Measurements from ENCODE around the gene SLC37A1. TPM values are rescaled to one million over a fixed set of nuclear protein-coding genes. Genes with fewer than 3 reads are reported as not detected.

Gene SLC37A1
- total and polyA plus RNA-seq, 2 of the 13 experiments (the other 11 are each of a cell fraction or from before 2014, with no cell fraction given), result 0.22 to 0.40 TPM

DNA sequence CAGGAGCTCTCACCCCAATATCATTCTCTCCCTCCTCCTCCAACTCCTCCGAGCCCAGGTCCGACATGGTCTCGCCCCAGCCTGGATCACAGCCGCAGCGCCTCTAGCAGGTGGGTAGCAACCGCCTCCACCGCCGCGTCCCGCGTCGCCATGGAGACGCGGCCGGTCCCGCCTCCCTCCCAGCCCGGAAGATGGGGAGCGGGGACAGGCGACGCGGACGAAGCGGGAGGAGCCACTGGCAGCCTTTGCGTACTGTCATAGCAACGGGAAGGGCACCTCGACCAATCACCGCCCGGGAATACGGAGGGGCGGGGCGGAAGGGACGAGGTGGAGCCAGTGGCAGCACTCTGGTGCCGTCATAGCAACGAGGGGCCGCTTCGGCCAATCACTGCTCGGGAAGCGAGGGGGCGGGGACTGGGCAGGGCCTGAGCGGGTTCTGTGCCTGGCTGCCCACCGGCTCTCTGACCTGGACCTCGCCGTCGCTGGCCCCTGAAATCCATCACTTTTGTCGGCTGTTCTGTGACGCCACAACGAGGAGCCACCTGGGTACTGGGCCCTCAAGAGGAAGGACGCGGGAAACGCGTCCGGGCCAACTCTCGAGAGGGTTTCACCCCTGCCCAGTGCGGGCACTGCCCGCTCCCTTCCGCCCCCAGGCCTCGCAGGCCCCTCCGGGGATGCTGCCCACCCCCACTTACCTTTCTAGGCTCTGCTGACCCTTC is 17.4 kb upstream of the SLC37A1 start, which contains the start of gene RSPH1:
Gene RSPH1, minus strand, starts transcription at position 105 of the 719 bp plus-strand sequence. Its CDS starts 38 bp downstream, at position 67.
- Histone ChIP-seq H3K4me3 (replicated peaks in 1 of 3; ENCODE audit: insufficient read depth in 1 of 3, low read depth in 2 of 3, low read length in 3 of 3) (peak within 1 kb of the TSS; percentile 44 to 76 (median 53)), H3K27me3 (ENCODE audit: control insufficient read depth in 1 of 2, insufficient read depth in 2 of 2, low read length in 2 of 2) (peaks cover 0 to 10% of the 10 kb centered on the region in 2 experiments; a peak in 2 of 5 replicates), H3K4me1 (ENCODE audit: insufficient read depth, low read length) (peaks cover 25% of the 10 kb centered on the region), H3K9ac (ENCODE audit: insufficient read depth, low read depth, low read length) (peak within 1 kb of the TSS; percentile 62; the same call in 1 of the 2 replicates), H3K9me3 (ENCODE audit: low read length) (no peaks in the 10 kb centered on the region), H4K20me1 (ENCODE audit: insufficient read depth, low read length) (no peaks in the 10 kb centered on the region), H2AFZ (ENCODE audit: low read length) (peak within 1 kb of the TSS; percentile 6), H3K4me2 (ENCODE audit: low read depth, low read length) (peak within 1 kb of the TSS; percentile 93), H3K79me2 (ENCODE audit: insufficient read depth, low read length) (no peaks in the 10 kb centered on the region), H3K27ac (ENCODE audit: extremely low read length, insufficient read depth, low read length) (no peak within 1 kb of the TSS), H3K36me3 (replicated peaks in 1 of 2; ENCODE audit: control insufficient read depth in 1 of 2, insufficient read depth in 2 of 2, low read length in 2 of 2) (no peaks in the 10 kb centered on the region)
- DNase-seq (ENCODE audit: low spot score) (peak; percentile 93), FAIRE-seq (peak; percentile 76), ATAC-seq (peak; percentile 98)
- no TSS peak for BruUV-seq (replicated peaks)
- ChIA-PET POLR2A (no interaction called here), CTCF (ENCODE audit: low intra/inter-chr PET ratio, low total read pairs) (no interaction called here)
- in situ Hi-C loops (cut with HindIII; ENCODE audit: extremely low pct_ligation_motif_present, low pct_unique_long_range_greater_than_20kb), result no loop called here
- intact Hi-C loops (cut with micrococcal nuclease; ENCODE audit: unreplicated experiment), result no loop called here
- under 1% methylated on average over 16 of the region's 58 CpGs for WGBS (ENCODE audit: low lambda C conversion rate)
- TF ChIP-seq, protein P1, sequence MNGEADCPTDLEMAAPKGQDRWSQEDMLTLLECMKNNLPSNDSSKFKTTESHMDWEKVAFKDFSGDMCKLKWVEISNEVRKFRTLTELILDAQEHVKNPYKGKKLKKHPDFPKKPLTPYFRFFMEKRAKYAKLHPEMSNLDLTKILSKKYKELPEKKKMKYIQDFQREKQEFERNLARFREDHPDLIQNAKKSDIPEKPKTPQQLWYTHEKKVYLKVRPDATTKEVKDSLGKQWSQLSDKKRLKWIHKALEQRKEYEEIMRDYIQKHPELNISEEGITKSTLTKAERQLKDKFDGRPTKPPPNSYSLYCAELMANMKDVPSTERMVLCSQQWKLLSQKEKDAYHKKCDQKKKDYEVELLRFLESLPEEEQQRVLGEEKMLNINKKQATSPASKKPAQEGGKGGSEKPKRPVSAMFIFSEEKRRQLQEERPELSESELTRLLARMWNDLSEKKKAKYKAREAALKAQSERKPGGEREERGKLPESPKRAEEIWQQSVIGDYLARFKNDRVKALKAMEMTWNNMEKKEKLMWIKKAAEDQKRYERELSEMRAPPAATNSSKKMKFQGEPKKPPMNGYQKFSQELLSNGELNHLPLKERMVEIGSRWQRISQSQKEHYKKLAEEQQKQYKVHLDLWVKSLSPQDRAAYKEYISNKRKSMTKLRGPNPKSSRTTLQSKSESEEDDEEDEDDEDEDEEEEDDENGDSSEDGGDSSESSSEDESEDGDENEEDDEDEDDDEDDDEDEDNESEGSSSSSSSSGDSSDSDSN (CRISPR knock-in tag; IDR thresholded peaks at IDR 0.05), result peak; percentile 18; the same call in 1 of the 2 replicates
- TF ChIP-seq RXRB (CRISPR knock-in tag; IDR thresholded peaks at IDR 0.05; ENCODE audit: borderline replicate concordance) (no peak), ARNT2 (CRISPR knock-in tag; IDR thresholded peaks at IDR 0.05; ENCODE audit: low read depth) (no peak)
- TF ChIP-seq, protein P2, sequence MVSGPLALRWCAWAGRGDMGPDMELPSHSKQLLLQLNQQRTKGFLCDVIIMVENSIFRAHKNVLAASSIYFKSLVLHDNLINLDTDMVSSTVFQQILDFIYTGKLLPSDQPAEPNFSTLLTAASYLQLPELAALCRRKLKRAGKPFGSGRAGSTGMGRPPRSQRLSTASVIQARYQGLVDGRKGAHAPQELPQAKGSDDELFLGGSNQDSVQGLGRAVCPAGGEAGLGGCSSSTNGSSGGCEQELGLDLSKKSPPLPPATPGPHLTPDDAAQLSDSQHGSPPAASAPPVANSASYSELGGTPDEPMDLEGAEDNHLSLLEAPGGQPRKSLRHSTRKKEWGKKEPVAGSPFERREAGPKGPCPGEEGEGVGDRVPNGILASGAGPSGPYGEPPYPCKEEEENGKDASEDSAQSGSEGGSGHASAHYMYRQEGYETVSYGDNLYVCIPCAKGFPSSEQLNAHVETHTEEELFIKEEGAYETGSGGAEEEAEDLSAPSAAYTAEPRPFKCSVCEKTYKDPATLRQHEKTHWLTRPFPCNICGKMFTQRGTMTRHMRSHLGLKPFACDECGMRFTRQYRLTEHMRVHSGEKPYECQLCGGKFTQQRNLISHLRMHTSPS (CRISPR knock-in tag; IDR thresholded peaks at IDR 0.05; ENCODE audit: low read depth), result peak; percentile 41; the same call in 1 of the 2 replicates
- TF ChIP-seq, protein P3, sequence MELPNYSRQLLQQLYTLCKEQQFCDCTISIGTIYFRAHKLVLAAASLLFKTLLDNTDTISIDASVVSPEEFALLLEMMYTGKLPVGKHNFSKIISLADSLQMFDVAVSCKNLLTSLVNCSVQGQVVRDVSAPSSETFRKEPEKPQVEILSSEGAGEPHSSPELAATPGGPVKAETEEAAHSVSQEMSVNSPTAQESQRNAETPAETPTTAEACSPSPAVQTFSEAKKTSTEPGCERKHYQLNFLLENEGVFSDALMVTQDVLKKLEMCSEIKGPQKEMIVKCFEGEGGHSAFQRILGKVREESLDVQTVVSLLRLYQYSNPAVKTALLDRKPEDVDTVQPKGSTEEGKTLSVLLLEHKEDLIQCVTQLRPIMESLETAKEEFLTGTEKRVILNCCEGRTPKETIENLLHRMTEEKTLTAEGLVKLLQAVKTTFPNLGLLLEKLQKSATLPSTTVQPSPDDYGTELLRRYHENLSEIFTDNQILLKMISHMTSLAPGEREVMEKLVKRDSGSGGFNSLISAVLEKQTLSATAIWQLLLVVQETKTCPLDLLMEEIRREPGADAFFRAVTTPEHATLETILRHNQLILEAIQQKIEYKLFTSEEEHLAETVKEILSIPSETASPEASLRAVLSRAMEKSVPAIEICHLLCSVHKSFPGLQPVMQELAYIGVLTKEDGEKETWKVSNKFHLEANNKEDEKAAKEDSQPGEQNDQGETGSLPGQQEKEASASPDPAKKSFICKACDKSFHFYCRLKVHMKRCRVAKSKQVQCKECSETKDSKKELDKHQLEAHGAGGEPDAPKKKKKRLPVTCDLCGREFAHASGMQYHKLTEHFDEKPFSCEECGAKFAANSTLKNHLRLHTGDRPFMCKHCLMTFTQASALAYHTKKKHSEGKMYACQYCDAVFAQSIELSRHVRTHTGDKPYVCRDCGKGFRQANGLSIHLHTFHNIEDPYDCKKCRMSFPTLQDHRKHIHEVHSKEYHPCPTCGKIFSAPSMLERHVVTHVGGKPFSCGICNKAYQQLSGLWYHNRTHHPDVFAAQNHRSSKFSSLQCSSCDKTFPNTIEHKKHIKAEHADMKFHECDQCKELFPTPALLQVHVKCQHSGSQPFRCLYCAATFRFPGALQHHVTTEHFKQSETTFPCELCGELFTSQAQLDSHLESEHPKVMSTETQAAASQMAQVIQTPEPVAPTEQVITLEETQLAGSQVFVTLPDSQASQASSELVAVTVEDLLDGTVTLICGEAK (IDR thresholded peaks at IDR 0.05), result no peak
- TF ChIP-seq, protein P3 (CRISPR knock-in tag; IDR thresholded peaks at IDR 0.05), result peak; percentile 44; the same call in 1 of the 2 replicates
- TF ChIP-seq, protein P4, sequence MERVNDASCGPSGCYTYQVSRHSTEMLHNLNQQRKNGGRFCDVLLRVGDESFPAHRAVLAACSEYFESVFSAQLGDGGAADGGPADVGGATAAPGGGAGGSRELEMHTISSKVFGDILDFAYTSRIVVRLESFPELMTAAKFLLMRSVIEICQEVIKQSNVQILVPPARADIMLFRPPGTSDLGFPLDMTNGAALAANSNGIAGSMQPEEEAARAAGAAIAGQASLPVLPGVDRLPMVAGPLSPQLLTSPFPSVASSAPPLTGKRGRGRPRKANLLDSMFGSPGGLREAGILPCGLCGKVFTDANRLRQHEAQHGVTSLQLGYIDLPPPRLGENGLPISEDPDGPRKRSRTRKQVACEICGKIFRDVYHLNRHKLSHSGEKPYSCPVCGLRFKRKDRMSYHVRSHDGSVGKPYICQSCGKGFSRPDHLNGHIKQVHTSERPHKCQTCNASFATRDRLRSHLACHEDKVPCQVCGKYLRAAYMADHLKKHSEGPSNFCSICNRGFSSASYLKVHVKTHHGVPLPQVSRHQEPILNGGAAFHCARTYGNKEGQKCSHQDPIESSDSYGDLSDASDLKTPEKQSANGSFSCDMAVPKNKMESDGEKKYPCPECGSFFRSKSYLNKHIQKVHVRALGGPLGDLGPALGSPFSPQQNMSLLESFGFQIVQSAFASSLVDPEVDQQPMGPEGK (CRISPR knock-in tag; IDR thresholded peaks at IDR 0.05), result peak; percentile 37; the same call in 1 of the 2 replicates

All from HepG2 (cell line).